Hematopoietic multipotent progenitor cell (in vitro differentiated cells): ENCODE data around the gene LIN54. TPM values are rescaled to one million over a fixed set of nuclear protein-coding genes. Genes with fewer than 3 reads are reported as not detected.

Experiments used
- DNase-seq, 3 donors: peaks; one replicate each; pipeline ENCODE4 v3.0.0-alpha.2; 2011 to 2015; ENCODE audit warnings: low read depth in 2 of 3, low spot score in 2 of 3
- small RNA-seq: library from RNA; depleted of rRNA; stranded (forward); fragments of <200 nt; gene quantifications from one replicate; pipeline ENCODE3, GENCODE V24; 2012
- total RNA-seq: library from RNA; depleted of rRNA; stranded (reverse); fragments of >200 nt; gene quantifications from one replicate; pipeline ENCODE4 v1.2.3, GENCODE V29; 2012

LIN54 gene
- total RNA-seq, 1 donor = 19.1 TPM

- no peak for DNase-seq
Measured at GRCh38 chr4:82896755-82897154, 113.9 kb downstream of the LIN54 start.

GRCh38 chr4:82893942-82894341 lies 116.7 kb downstream of the LIN54 start:
- no peak for DNase-seq

- DNase-seq = no peak
Measured at GRCh38 chr4:82892467-82892802, 118.2 kb downstream of the LIN54 start.

GRCh38 chr4:82891707-82892466 lies 118.7 kb downstream of the LIN54 start:
- no peak for DNase-seq

- DNase-seq = peak; percentile 93 to 97 (median 96)
Measured at GRCh38 chr4:82890901-82891706, 119.5 kb downstream of the LIN54 start, which contains the start of gene SEC31A. SEC31A (minus strand) TSS chr4:82891153; CDS start chr4:82881936, 9,217 bp downstream.

GRCh38 chr4:82890528-82890900 lies 120.1 kb downstream of the LIN54 start:
- DNase-seq = no peak

GRCh38 chr4:82889287-82889686 lies 121.3 kb downstream of the LIN54 start:
- no peak for DNase-seq

GRCh38 chr4:82886147-82886942 lies 124.3 kb downstream of the LIN54 start:
- DNase-seq = no peak

- DNase-seq = no peak
Measured at GRCh38 chr4:82885410-82885809, 125.2 kb downstream of the LIN54 start.

Small RNAs within 50 kb of the gene (small RNA-seq; reads per million reads assigned to genes)
- not detected for gene RF00019
- not detected for gene RNU6-615P

Other genes with a start within 250 kb of the LIN54 start
- 10.8 TPM for gene SCD5, start 212.0 kb downstream of the LIN54 start, total RNA-seq
- 104 TPM for gene SEC31A, start 119.7 kb downstream of the LIN54 start, total RNA-seq
- gene THAP9, start 110.1 kb downstream of the LIN54 start, total RNA-seq = 2.7 TPM
- gene COPS4, start 24.4 kb upstream of the LIN54 start, total RNA-seq = 53.1 TPM
- gene PLAC8, start 103.9 kb upstream of the LIN54 start, total RNA-seq = 205 TPM